ENCODE data around the gene THAP12.

GRCh38 chr11:76392870-76393269, 11.9 kb upstream of the THAP12 start:
- no peak for TF ChIP-seq GATA2 (IDR thresholded peaks at IDR 0.05; ENCODE audit: low read depth, low read length)
- no peak for TF ChIP-seq GATA3 (IDR thresholded peaks at IDR 0.05; ENCODE audit: low read depth, low read length)

Data from SH-SY5Y (cell line).